Measurements from ENCODE around the gene TMEM132C.

- no peak for TF ChIP-seq CTCF (IDR thresholded peaks at IDR 0.05)
- no peak for TF ChIP-seq EP300 (IDR thresholded peaks at IDR 0.05)
- TF ChIP-seq POLR2AphosphoS5 (IDR thresholded peaks at IDR 0.05), result no peak
These were observed 344.8 kb downstream of the TMEM132C start for GRCh38 chr12:128611736-128612135.
